ENCODE results near the gene PRKRA. TPM values are rescaled to one million over a fixed set of nuclear protein-coding genes. Genes with fewer than 3 reads are reported as not detected.
A peak's percentile ranks its signal among the peaks of the same experiment; 100 is the strongest.

The PRKRA gene
- total RNA-seq, 5 donors from 2014 or later (not counting 1 experiment from before 2014, with no cell fraction given): 49.4 to 98.7 (median 52.7) TPM

DNA sequence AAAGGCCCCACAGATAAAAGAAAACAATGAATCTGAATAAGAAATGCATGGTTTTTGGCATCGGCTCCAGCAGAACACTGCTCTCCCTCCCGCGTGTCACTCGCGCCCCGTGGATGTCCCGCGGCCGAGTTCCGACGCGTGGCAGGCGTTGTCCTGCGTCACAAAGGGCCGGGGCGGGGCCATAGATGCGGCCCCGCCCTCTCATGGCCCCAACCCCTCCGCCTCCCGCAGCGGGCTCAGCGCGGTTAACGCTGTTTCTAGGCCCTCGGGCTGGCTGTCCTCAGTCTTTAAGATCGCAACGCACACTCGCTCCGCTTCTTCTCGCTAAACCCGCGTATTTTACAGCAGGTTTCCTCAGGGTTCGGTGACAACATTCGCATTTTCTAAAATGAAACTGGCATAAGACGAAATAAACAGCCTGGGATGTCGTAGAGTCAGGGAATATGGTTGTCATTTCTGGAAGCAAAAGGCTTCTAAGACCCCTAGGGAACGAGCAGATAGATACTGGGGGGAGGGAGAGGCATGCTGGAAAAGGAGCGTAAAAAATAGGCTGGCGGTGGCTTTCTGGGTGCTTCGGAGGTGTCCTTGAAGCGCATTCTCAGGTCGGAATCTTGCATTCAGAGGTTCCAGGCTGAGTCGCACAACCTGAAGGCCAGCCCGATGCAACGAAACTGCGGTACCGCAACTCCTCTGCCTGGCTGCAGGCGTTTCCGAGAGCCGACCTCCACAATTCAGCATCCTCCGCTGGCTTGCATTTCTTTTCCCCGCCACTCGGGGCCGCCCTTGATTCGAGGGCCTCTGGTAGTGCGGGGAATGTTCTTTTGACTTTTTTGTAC lies 27.7 kb upstream of the PRKRA start, which contains the start of gene FKBP7:
TSS of gene FKBP7 (minus strand) at position 162 of the 836 bp plus-strand sequence. CDS start at position 61, 101 bp downstream.
- Histone ChIP-seq H3K27me3 (replicated peaks in 1 of 2; ENCODE audit: control insufficient read depth in 2 of 2, extremely low read depth in 1 of 2, insufficient read depth in 2 of 2, low read length in 1 of 2) (no peaks in the 10 kb centered on the region), H3K4me1 (ENCODE audit: control insufficient read depth in 1 of 2, extremely low read depth in 1 of 2, insufficient read depth in 2 of 2, low read length in 2 of 2) (peaks cover 21 to 41% of the 10 kb centered on the region in 2 experiments), H3K9me3 (no peaks in the 10 kb centered on the region), H3K27ac (ENCODE audit: low read length) (peak within 1 kb of the TSS; percentile 92), H3K4me3 (ENCODE audit: control insufficient read depth in 1 of 2, extremely low read depth in 1 of 2, low read length in 1 of 2) (peak within 1 kb of the TSS; percentile 80 to 92), H3K36me3 (ENCODE audit: control insufficient read depth in 2 of 2, extremely low read depth in 1 of 2, insufficient read depth in 1 of 2, low read length in 1 of 2) (no peaks in the 10 kb centered on the region)
- peak; percentile 75 to 93 (median 85) for DNase-seq
- CTCF ChIA-PET: interaction anchor here in 1 of 2 donors (0.6 to 1.5 kb wide), 3 partner anchors 28 to 64 kb away, joined by 3 to 7 read pairs (median 3); partner anchors contain the start of genes PJVK and PRKRA
- H3K4me1 Mint-ChIP-seq: peaks cover 37 to 48% (median 43%) of the 10 kb centered on the region in 3 donors
- peak within 1 kb of the TSS; percentile 96 to 98 (median 98) for H3K4me3 Mint-ChIP-seq
- POLR2A ChIA-PET: no interaction called here
- H3K9me3 Mint-ChIP-seq: no peaks in the 10 kb centered on the region
- WGBS (ENCODE audit: insufficient coverage): under 1% methylated on average over 51 of the region's 56 CpGs
- no peaks in the 10 kb centered on the region for H3K36me3 Mint-ChIP-seq
- H3K27me3 Mint-ChIP-seq: no peaks in the 10 kb centered on the region
- peak; percentile 77 to 85 (median 82) for ATAC-seq (replicated peaks in 1 of 4)
- H3K27ac Mint-ChIP-seq: peak within 1 kb of the TSS; percentile 98 to 99

DNA sequence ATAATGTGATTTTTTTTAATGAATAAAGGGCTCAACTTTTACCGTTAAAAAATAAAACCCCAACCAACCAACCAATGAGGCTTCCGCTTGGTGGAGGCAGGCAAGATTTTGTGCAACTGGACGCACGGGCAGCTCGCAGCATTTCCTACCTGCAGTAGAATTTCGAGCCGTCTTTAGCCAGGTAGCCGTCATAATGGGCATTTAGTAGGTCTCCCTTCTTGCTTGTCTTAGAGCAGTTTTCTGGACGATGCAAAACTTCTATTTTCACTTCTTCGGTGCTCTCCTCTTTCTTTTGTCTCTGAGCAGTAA lies 27.1 kb upstream of the PRKRA start:
- peak overlapping the region; percentile 92 for H3K27ac ChIP-seq (ENCODE audit: low read length)
- no peaks in the 10 kb centered on the region for H3K27me3 ChIP-seq (replicated peaks in 1 of 2; ENCODE audit: control insufficient read depth in 2 of 2, extremely low read depth in 1 of 2, insufficient read depth in 2 of 2, low read length in 1 of 2)
- Mint-ChIP-seq H3K9me3 (no peaks in the 10 kb centered on the region), H3K36me3 (no peaks in the 10 kb centered on the region), H3K4me1 (peaks cover 34 to 45% (median 43%) of the 10 kb centered on the region in 3 donors), H3K4me3 (peak overlapping the region; percentile 96 to 98 (median 98)), H3K27me3 (no peaks in the 10 kb centered on the region), H3K27ac (peak overlapping the region; percentile 98 to 99)
- no peaks in the 10 kb centered on the region for H3K9me3 ChIP-seq
- H3K4me3 ChIP-seq (ENCODE audit: control insufficient read depth in 1 of 2, extremely low read depth in 1 of 2, low read length in 1 of 2): peak overlapping the region; percentile 80 to 92
- ChIA-PET CTCF (interaction anchor here in 1 of 2 donors (1.5 kb wide), 1 partner anchor 27 kb away, joined by 7 read pairs; the partner anchor contains the start of genes PJVK and PRKRA), POLR2A (no interaction called here)
- peaks cover 21 to 40% of the 10 kb centered on the region in 2 experiments for H3K4me1 ChIP-seq (ENCODE audit: control insufficient read depth in 1 of 2, extremely low read depth in 1 of 2, insufficient read depth in 2 of 2, low read length in 2 of 2)
- 3% methylated on average over 6 of the region's 10 CpGs for WGBS (ENCODE audit: insufficient coverage)
- H3K36me3 ChIP-seq (ENCODE audit: control insufficient read depth in 2 of 2, extremely low read depth in 1 of 2, insufficient read depth in 1 of 2, low read length in 1 of 2): no peaks in the 10 kb centered on the region
- peak in 1 of 4 experiments; percentile 0 for ATAC-seq (replicated peaks in 1 of 4)
- DNase-seq: no peak

DNA sequence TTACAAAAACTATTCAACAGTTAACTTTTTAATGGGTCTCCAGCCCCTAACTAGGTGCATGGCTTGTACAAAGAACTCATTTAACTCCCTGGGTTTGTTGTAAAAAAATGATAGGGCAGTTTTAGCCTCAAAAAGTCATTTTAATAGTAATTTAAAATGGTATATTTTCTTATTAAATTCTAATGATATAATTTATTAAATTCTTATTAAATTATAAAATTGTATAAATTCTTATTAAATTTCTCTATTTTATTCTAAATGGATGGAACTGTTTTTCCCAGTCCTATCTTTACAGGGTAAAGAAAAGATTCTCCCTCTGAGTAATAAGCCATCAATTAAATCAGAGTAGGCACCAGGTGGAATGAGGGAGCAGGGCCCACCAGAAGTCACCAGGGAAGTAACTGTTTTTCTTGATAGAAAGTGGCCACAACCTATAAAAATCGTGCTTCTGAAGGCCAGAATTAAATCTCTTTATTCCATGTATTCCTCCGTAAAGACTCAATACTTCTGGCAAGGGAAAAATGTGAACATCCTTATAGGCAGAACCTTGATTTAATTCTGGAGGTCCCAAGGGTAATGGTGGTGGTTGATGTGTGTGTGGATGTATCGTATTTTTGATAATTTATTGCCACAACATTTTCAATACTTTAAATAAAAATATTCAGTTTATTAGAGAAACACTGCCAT lies 26.6 kb upstream of the PRKRA start:
- H3K36me3 Mint-ChIP-seq: no peaks in the 10 kb centered on the region
- H3K4me1 Mint-ChIP-seq: peaks cover 29 to 40% (median 38%) of the 10 kb centered on the region in 3 donors
- no CpG with 5 or more reads among the region's 3 CpGs for WGBS (ENCODE audit: insufficient coverage)
- H3K27me3 Mint-ChIP-seq: no peaks in the 10 kb centered on the region
- POLR2A ChIA-PET: no interaction called here
- no peaks in the 10 kb centered on the region for H3K9me3 Mint-ChIP-seq
- no peaks in the 10 kb centered on the region for H3K36me3 ChIP-seq (ENCODE audit: control insufficient read depth in 2 of 2, extremely low read depth in 1 of 2, insufficient read depth in 1 of 2, low read length in 1 of 2)
- no peak for ATAC-seq (replicated peaks in 1 of 4)
- CTCF ChIA-PET: no interaction called here
- DNase-seq: no peak
- H3K27ac ChIP-seq (ENCODE audit: low read length): peak overlapping the region; percentile 92
- peak overlapping the region; percentile 96 to 98 (median 98) for H3K4me3 Mint-ChIP-seq
- no peak overlapping the region for H3K27ac Mint-ChIP-seq
- no peaks in the 10 kb centered on the region for H3K27me3 ChIP-seq (replicated peaks in 1 of 2; ENCODE audit: control insufficient read depth in 2 of 2, extremely low read depth in 1 of 2, insufficient read depth in 2 of 2, low read length in 1 of 2)
- H3K9me3 ChIP-seq: no peaks in the 10 kb centered on the region
- peak overlapping the region; percentile 80 to 92 for H3K4me3 ChIP-seq (ENCODE audit: control insufficient read depth in 1 of 2, extremely low read depth in 1 of 2, low read length in 1 of 2)
- peaks cover 21 to 37% of the 10 kb centered on the region in 2 experiments for H3K4me1 ChIP-seq (ENCODE audit: control insufficient read depth in 1 of 2, extremely low read depth in 1 of 2, insufficient read depth in 2 of 2, low read length in 2 of 2)

DNA sequence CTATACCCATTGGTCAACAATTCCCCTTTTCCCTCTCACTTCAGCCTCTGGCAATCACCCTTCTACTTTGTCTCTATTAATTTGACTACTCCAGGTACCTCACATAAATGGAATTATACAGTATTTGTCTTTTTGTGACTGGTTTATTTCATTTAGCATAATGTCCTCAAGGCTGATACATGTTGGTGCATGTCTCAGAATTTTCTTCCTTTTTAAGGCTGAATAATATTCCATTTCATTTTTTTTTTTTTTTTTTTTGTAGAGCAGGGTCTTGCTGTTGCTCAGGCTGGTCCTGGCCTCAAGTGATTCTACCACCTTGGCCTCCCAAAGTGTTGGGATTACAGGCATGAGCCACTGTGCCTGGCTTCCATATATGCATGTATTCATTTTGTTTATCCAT lies 25.5 kb upstream of the PRKRA start:
- ChIA-PET POLR2A (interaction anchor here in 1 of 2 donors (1.3 kb wide), 1 partner anchor 26 kb away, joined by 3 read pairs; the partner anchor contains the start of genes PJVK and PRKRA), CTCF (no interaction called here)
- no peaks in the 10 kb centered on the region for H3K9me3 Mint-ChIP-seq
- H3K27me3 Mint-ChIP-seq: no peaks in the 10 kb centered on the region
- Histone ChIP-seq H3K27me3 (replicated peaks in 1 of 2; ENCODE audit: control insufficient read depth in 2 of 2, extremely low read depth in 1 of 2, insufficient read depth in 2 of 2, low read length in 1 of 2) (no peaks in the 10 kb centered on the region), H3K4me1 (ENCODE audit: control insufficient read depth in 1 of 2, extremely low read depth in 1 of 2, insufficient read depth in 2 of 2, low read length in 2 of 2) (peaks cover 14 to 28% of the 10 kb centered on the region in 2 experiments), H3K4me3 (ENCODE audit: control insufficient read depth in 1 of 2, extremely low read depth in 1 of 2, low read length in 1 of 2) (no peak overlapping the region), H3K27ac (ENCODE audit: low read length) (no peak overlapping the region), H3K9me3 (no peaks in the 10 kb centered on the region), H3K36me3 (ENCODE audit: control insufficient read depth in 2 of 2, extremely low read depth in 1 of 2, insufficient read depth in 1 of 2, low read length in 1 of 2) (no peaks in the 10 kb centered on the region)
- ATAC-seq (replicated peaks in 1 of 4) (no peak), DNase-seq (no peak)
- peak overlapping the region in 1 of 2 donors; percentile 39 for H3K27ac Mint-ChIP-seq
- peaks cover 18 to 29% (median 27%) of the 10 kb centered on the region in 3 donors for H3K4me1 Mint-ChIP-seq
- H3K4me3 Mint-ChIP-seq: no peak overlapping the region
- H3K36me3 Mint-ChIP-seq: no peaks in the 10 kb centered on the region

DNA sequence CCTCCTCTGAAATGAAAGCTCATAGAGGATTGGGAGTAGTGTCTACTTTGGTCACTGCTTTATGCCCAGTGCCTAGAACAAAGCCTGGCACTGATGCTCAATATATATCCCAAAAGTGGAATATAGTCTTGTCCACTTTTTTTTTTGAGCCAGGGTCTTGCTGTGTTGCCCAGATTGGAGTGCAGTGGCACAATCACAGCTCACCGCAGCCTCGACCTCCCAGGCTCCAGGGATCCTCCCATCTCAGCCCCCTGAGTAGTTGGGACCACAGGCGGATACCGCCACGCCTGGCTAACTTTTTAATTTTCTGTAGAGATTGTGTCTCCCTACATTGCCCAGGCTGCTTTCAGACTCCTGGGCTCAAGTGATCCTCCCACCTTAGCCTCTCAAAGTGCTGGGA lies 23.6 kb upstream of the PRKRA start:
- no peak overlapping the region for H3K27ac Mint-ChIP-seq
- 90% methylated on average over 3 of the region's 5 CpGs for WGBS (ENCODE audit: insufficient coverage)
- ATAC-seq (replicated peaks in 1 of 4) (no peak), DNase-seq (no peak)
- H3K27me3 Mint-ChIP-seq: no peaks in the 10 kb centered on the region
- POLR2A ChIA-PET: interaction anchor here in 1 of 2 donors (1.3 kb wide), 1 partner anchor 24 kb away, joined by 4 read pairs; the partner anchor contains the start of genes PJVK and PRKRA
- H3K27ac ChIP-seq (ENCODE audit: low read length): no peak overlapping the region
- no peaks in the 10 kb centered on the region for H3K9me3 Mint-ChIP-seq
- no peak overlapping the region for H3K4me3 ChIP-seq (ENCODE audit: control insufficient read depth in 1 of 2, extremely low read depth in 1 of 2, low read length in 1 of 2)
- H3K4me1 Mint-ChIP-seq: peaks cover 13 to 19% (median 16%) of the 10 kb centered on the region in 3 donors
- H3K27me3 ChIP-seq (replicated peaks in 1 of 2; ENCODE audit: control insufficient read depth in 2 of 2, extremely low read depth in 1 of 2, insufficient read depth in 2 of 2, low read length in 1 of 2): no peaks in the 10 kb centered on the region
- H3K4me3 Mint-ChIP-seq: no peak overlapping the region
- H3K9me3 ChIP-seq: no peaks in the 10 kb centered on the region
- CTCF ChIA-PET: interaction anchor here in 1 of 2 donors (0.8 kb wide), 1 partner anchor 19 kb away, joined by 3 read pairs; no protein-coding TSS in a partner anchor
- no peaks in the 10 kb centered on the region for H3K36me3 Mint-ChIP-seq
- H3K36me3 ChIP-seq (ENCODE audit: control insufficient read depth in 2 of 2, extremely low read depth in 1 of 2, insufficient read depth in 1 of 2, low read length in 1 of 2): no peaks in the 10 kb centered on the region
- H3K4me1 ChIP-seq (ENCODE audit: control insufficient read depth in 1 of 2, extremely low read depth in 1 of 2, insufficient read depth in 2 of 2, low read length in 2 of 2): peaks cover 7 to 16% of the 10 kb centered on the region in 2 experiments

DNA sequence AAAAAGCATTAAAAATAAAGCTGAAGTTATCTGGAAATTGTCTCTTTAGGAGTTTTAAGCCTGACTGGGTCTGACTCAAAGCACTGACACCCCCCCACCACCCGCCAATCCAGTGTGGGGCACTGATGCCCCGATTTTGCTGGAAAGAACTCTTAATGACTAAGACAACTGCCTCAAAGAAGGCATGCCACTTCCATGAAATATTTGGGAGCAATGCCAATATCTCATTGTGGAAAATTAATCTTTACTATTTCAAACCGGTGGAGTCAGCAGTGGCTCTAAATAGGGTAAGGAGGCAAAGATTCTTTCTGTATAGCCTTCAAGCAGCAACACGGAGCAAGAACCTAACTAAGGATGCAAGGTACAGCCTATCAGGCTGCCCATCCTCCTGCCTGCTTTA lies 23.0 kb upstream of the PRKRA start:
- no peaks in the 10 kb centered on the region for H3K9me3 Mint-ChIP-seq
- no peak for DNase-seq
- H3K9me3 ChIP-seq: no peaks in the 10 kb centered on the region
- H3K27me3 ChIP-seq (replicated peaks in 1 of 2; ENCODE audit: control insufficient read depth in 2 of 2, extremely low read depth in 1 of 2, insufficient read depth in 2 of 2, low read length in 1 of 2): no peaks in the 10 kb centered on the region
- H3K27ac Mint-ChIP-seq: no peak overlapping the region
- ATAC-seq (replicated peaks in 1 of 4): no peak
- H3K36me3 Mint-ChIP-seq: no peaks in the 10 kb centered on the region
- no peaks in the 10 kb centered on the region for H3K36me3 ChIP-seq (ENCODE audit: control insufficient read depth in 2 of 2, extremely low read depth in 1 of 2, insufficient read depth in 1 of 2, low read length in 1 of 2)
- no peak overlapping the region for H3K4me3 Mint-ChIP-seq
- no peak overlapping the region for H3K27ac ChIP-seq (ENCODE audit: low read length)
- 93% methylated on average over 3 of the region's 4 CpGs for WGBS (ENCODE audit: insufficient coverage)
- H3K4me3 ChIP-seq (ENCODE audit: control insufficient read depth in 1 of 2, extremely low read depth in 1 of 2, low read length in 1 of 2): no peak overlapping the region
- peaks cover 7 to 13% (median 10%) of the 10 kb centered on the region in 3 donors for H3K4me1 Mint-ChIP-seq
- H3K27me3 Mint-ChIP-seq: no peaks in the 10 kb centered on the region
- POLR2A ChIA-PET: interaction anchor here (0.6 to 1.3 kb wide), 2 partner anchors 23 to 27 kb away, joined by 4 read pairs; partner anchors contain the start of genes PJVK (in 1 of the 2) and PRKRA (in 1 of the 2)
- H3K4me1 ChIP-seq (ENCODE audit: control insufficient read depth in 1 of 2, extremely low read depth in 1 of 2, insufficient read depth in 2 of 2, low read length in 2 of 2): peaks cover 3 to 10% of the 10 kb centered on the region in 2 experiments
- CTCF ChIA-PET: interaction anchor here in 1 of 2 donors (0.8 to 1.0 kb wide), 2 partner anchors 19 to 21 kb away, joined by 3 read pairs; no protein-coding TSS in a partner anchor

Measured in T-cell (primary cell).